HG02938 (cell line): ENCODE data around the gene STX11.

Source experiments
- ATAC-seq: cut with Tn5 transposase; IDR thresholded peaks from one replicate; pipeline ENCODE4 v1.9.1; 2021; ENCODE audit warnings: mild to moderate bottlenecking, moderate library complexity; ENCODE audit not compliant: unreplicated experiment

Gene STX11

GRCh38 chr6:144141470-144141869 is 8.8 kb upstream of the STX11 start:
- no peak for ATAC-seq

- no peak for ATAC-seq
These were observed 7.2 kb upstream of the STX11 start for GRCh38 chr6:144143106-144143505.

GRCh38 chr6:144143878-144144277 is 6.4 kb upstream of the STX11 start:
- no peak for ATAC-seq

- ATAC-seq, result no peak
These were observed 5.3 kb upstream of the STX11 start for GRCh38 chr6:144144996-144145395.

- no peak for ATAC-seq
These were observed 4.8 kb upstream of the STX11 start for GRCh38 chr6:144145541-144145940.

- no peak for ATAC-seq
These were observed 1.4 kb upstream of the STX11 start for GRCh38 chr6:144148886-144149285.

- no peak for ATAC-seq
These were observed 791 bp upstream of the STX11 start for GRCh38 chr6:144149558-144149893.

- ATAC-seq, result peak; percentile 66
These were observed 667 bp downstream of the STX11 start for GRCh38 chr6:144150710-144151657.

GRCh38 chr6:144152334-144152900 is 2.1 kb downstream of the STX11 start:
- no peak for ATAC-seq

GRCh38 chr6:144153260-144153659 is 2.9 kb downstream of the STX11 start:
- ATAC-seq, result no peak

- no peak for ATAC-seq
These were observed 3.7 kb downstream of the STX11 start for GRCh38 chr6:144153971-144154370.

GRCh38 chr6:144155529-144155928 is 5.2 kb downstream of the STX11 start:
- ATAC-seq, result peak; percentile 55

GRCh38 chr6:144156338-144156737 is 6.0 kb downstream of the STX11 start:
- ATAC-seq, result no peak

GRCh38 chr6:144156991-144157390 is 6.7 kb downstream of the STX11 start:
- no peak for ATAC-seq

GRCh38 chr6:144158133-144158532 is 7.8 kb downstream of the STX11 start:
- ATAC-seq, result no peak

- no peak for ATAC-seq
These were observed 8.9 kb downstream of the STX11 start for GRCh38 chr6:144159223-144159622.

- no peak for ATAC-seq
These were observed 9.4 kb downstream of the STX11 start for GRCh38 chr6:144159742-144160141.

GRCh38 chr6:144160431-144161005 is 10.2 kb downstream of the STX11 start:
- no peak for ATAC-seq

GRCh38 chr6:144161975-144162374 is 11.7 kb downstream of the STX11 start:
- no peak for ATAC-seq

- ATAC-seq, result peak; percentile 77
These were observed 12.7 kb downstream of the STX11 start for GRCh38 chr6:144162977-144163376.

GRCh38 chr6:144165784-144166183 is 15.5 kb downstream of the STX11 start:
- no peak for ATAC-seq

GRCh38 chr6:144170044-144170443 is 19.7 kb downstream of the STX11 start:
- no peak for ATAC-seq
